GOT3 (cell line): Measurements from ENCODE around the gene CHRNA5.
"Not testable (repeated sequence)": the region's sequence is repeated elsewhere in the genome, so short reads cannot be mapped to it uniquely, and the experiment has no call there.

Experiments
- DNase-seq: peaks from one replicate; lab custom pipeline; 2025; ENCODE audit warnings: mixed read lengths; lab: John Stamatoyannopoulos, UW

Gene CHRNA5

GRCh38 chr15:78565951-78566774 lies 843 bp downstream of the CHRNA5 start:
- no peak for DNase-seq

- DNase-seq = no peak
Measured at GRCh38 chr15:78567531-78567930, 2.2 kb downstream of the CHRNA5 start.

GRCh38 chr15:78570710-78571109 lies 5.4 kb downstream of the CHRNA5 start:
- no peak for DNase-seq

GRCh38 chr15:78571382-78571781 lies 6.1 kb downstream of the CHRNA5 start:
- no peak for DNase-seq

GRCh38 chr15:78573416-78573815 lies 8.1 kb downstream of the CHRNA5 start:
- DNase-seq = no peak

- DNase-seq = no peak
Measured at GRCh38 chr15:78574944-78575343, 9.6 kb downstream of the CHRNA5 start.

GRCh38 chr15:78597583-78597982 lies 32.3 kb downstream of the CHRNA5 start:
- no peak for DNase-seq

GRCh38 chr15:78598348-78598747 lies 33.0 kb downstream of the CHRNA5 start:
- DNase-seq = no peak

- DNase-seq = no peak
Measured at GRCh38 chr15:78599189-78599588, 33.9 kb downstream of the CHRNA5 start.

GRCh38 chr15:78603467-78603866 lies 38.1 kb downstream of the CHRNA5 start:
- no peak for DNase-seq

- DNase-seq = no peak
Measured at GRCh38 chr15:78604420-78604819, 39.1 kb downstream of the CHRNA5 start.

- DNase-seq = no peak
Measured at GRCh38 chr15:78605201-78605600, 39.9 kb downstream of the CHRNA5 start.

- no peak for DNase-seq
Measured at GRCh38 chr15:78605680-78606079, 40.4 kb downstream of the CHRNA5 start.

- DNase-seq = not testable (repeated sequence)
Measured at GRCh38 chr15:78609551-78609950, 44.2 kb downstream of the CHRNA5 start.

GRCh38 chr15:78614021-78614420 lies 48.7 kb downstream of the CHRNA5 start:
- no peak for DNase-seq

- no peak for DNase-seq
Measured at GRCh38 chr15:78615151-78615589, 49.9 kb downstream of the CHRNA5 start.

- no peak for DNase-seq
Measured at GRCh38 chr15:78616506-78616905, 51.2 kb downstream of the CHRNA5 start.

- DNase-seq = no peak
Measured at GRCh38 chr15:78617076-78617475, 51.8 kb downstream of the CHRNA5 start.

- DNase-seq = no peak
Measured at GRCh38 chr15:78617516-78617915, 52.2 kb downstream of the CHRNA5 start.

- no peak for DNase-seq
Measured at GRCh38 chr15:78618064-78618463, 52.7 kb downstream of the CHRNA5 start.

GRCh38 chr15:78618490-78618934 lies 53.2 kb downstream of the CHRNA5 start:
- DNase-seq = peak; percentile 45

GRCh38 chr15:78619022-78619950 lies 54.0 kb downstream of the CHRNA5 start:
- no peak for DNase-seq

- DNase-seq = no peak
Measured at GRCh38 chr15:78620021-78620526, 54.8 kb downstream of the CHRNA5 start.
